ENCODE data around the gene MYO1H.

Gene MYO1H, protein sequence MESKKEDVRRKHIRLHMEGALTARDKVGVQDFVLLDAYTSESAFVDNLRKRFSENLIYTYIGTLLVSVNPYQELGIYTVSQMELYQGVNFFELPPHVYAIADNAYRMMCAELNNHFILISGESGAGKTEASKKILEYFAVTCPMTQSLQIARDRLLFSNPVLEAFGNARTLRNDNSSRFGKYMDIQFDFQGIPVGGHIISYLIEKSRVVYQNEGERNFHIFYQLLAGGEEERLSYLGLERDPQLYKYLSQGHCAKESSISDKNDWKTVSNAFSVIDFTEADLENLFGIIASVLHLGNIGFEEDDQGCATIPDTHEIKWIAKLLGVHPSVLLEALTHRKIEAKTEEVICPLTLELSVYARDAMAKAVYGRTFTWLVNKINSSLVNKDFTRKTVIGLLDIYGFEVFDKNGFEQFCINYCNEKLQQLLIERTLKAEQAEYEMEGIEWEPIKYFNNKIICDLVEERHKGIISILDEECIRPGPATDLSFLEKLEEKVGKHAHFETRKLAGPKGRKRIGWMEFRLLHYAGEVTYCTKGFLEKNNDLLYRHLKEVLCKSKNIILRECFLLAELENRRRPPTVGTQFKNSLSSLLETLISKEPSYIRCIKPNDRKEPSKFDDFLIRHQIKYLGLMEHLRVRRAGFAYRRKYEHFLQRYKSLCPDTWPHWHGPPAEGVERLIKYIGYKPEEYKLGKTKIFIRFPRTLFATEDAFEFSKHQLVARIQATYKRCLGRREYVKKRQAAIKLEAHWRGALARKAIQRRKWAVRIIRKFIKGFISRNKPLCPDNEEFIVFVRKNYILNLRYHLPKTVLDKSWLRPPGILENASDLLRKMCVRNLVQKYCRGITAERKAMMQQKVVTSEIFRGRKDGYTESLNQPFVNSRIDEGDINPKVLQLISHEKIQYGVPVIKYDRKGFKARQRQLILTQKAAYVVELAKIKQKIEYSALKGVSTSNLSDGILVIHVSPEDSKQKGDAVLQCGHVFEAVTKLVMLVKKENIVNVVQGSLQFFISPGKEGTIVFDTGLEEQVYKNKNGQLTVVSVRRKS

GRCh38 chr12:109347589-109347988, at the start of gene MYO1H:
Gene MYO1H, plus strand, starts transcription at chr12:109347900. Its CDS starts 61 bp downstream, at chr12:109347961.
- no peaks in the 10 kb centered on the region for H3K27me3 ChIP-seq (ENCODE audit: control insufficient read depth, insufficient read depth, low read length)
- H3K4me1 ChIP-seq (ENCODE audit: control insufficient read depth, insufficient read depth, low read length) = no peaks in the 10 kb centered on the region

DNA sequence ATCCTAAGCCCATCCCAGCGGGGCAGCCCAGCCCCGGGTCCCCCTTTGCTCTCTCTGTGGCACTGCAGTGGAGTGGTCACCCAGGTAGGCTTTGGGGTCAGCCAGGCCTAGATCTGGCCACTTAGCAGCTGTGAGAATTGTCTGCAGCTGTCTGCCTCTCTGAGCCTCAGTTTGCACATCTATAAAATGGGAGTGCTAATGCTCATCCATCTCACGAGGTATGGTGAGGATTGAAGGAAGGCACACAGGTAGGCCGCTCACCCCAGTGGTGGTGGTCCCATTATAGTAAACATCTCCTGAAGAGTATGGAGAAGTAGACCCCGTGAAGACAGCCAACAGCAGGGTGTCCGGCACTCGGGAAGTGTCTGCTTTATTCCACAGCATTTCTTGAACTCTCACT, 47.9 kb upstream of the MYO1H start:
- Histone ChIP-seq H3K27me3 (ENCODE audit: control insufficient read depth, insufficient read depth, low read length) (no peaks in the 10 kb centered on the region), H3K9ac (ENCODE audit: low read length) (no peak overlapping the region), H3K4me3 (ENCODE audit: low read length) (no peak overlapping the region), H3K36me3 (ENCODE audit: control insufficient read depth, insufficient read depth, low read length) (no peaks in the 10 kb centered on the region), H3K27ac (ENCODE audit: low read depth, low read length) (no peak overlapping the region), H3K4me1 (ENCODE audit: control insufficient read depth, insufficient read depth, low read length) (no peaks in the 10 kb centered on the region)

More at GRCh38 chr12:109347589-109347988, at the start of gene MYO1H:
- Histone ChIP-seq H3K36me3 (ENCODE audit: control insufficient read depth, insufficient read depth, low read length) (no peaks in the 10 kb centered on the region), H3K27ac (ENCODE audit: low read depth, low read length) (no peak within 1 kb of the TSS), H3K4me3 (ENCODE audit: low read length) (no peak within 1 kb of the TSS), H3K9ac (ENCODE audit: low read length) (no peak within 1 kb of the TSS)

DNA sequence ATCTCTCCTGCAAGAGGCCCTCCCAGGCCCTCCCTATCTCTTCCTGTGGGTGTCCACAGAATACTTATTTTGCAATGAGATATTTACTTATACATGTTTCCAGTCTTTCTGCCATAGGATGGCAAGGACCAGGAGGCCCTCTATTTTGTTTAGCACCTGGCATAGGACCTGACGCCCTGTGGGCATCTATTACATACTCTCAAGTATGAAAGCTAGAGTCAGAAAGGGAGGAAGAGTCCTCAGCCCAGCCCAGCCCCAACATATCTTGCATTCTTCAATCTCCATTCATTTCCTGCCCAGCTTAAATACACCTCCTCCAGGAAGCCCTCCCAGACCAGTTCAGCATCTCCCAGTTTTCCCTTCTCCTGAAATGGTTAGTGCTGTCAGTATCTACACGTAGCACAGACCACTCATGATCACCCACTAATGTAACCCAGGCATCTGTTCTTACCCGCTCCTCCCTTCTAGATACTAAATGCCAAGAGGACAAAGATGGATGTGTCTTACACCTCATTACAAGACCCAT, 46.0 kb upstream of the MYO1H start:
- Histone ChIP-seq H3K4me1 (ENCODE audit: control insufficient read depth, insufficient read depth, low read length) (no peaks in the 10 kb centered on the region), H3K27ac (ENCODE audit: low read depth, low read length) (no peak overlapping the region), H3K4me3 (ENCODE audit: low read length) (no peak overlapping the region), H3K27me3 (ENCODE audit: control insufficient read depth, insufficient read depth, low read length) (no peaks in the 10 kb centered on the region), H3K36me3 (ENCODE audit: control insufficient read depth, insufficient read depth, low read length) (no peaks in the 10 kb centered on the region), H3K9ac (ENCODE audit: low read length) (no peak overlapping the region)

GRCh38 chr12:109302358-109302757, 45.3 kb upstream of the MYO1H start:
- no peak overlapping the region for H3K27ac ChIP-seq (ENCODE audit: low read depth, low read length)
- no peaks in the 10 kb centered on the region for H3K4me1 ChIP-seq (ENCODE audit: control insufficient read depth, insufficient read depth, low read length)
- no peak overlapping the region for H3K4me3 ChIP-seq (ENCODE audit: low read length)
- no peak overlapping the region for H3K9ac ChIP-seq (ENCODE audit: low read length)
- H3K36me3 ChIP-seq (ENCODE audit: control insufficient read depth, insufficient read depth, low read length) = no peaks in the 10 kb centered on the region
- peaks cover 3% of the 10 kb centered on the region for H3K27me3 ChIP-seq (ENCODE audit: control insufficient read depth, insufficient read depth, low read length)

- Histone ChIP-seq H3K9ac (ENCODE audit: low read length) (no peak overlapping the region), H3K27ac (ENCODE audit: low read depth, low read length) (no peak overlapping the region)
Measured at GRCh38 chr12:109302770-109303169, 44.9 kb upstream of the MYO1H start.

DNA sequence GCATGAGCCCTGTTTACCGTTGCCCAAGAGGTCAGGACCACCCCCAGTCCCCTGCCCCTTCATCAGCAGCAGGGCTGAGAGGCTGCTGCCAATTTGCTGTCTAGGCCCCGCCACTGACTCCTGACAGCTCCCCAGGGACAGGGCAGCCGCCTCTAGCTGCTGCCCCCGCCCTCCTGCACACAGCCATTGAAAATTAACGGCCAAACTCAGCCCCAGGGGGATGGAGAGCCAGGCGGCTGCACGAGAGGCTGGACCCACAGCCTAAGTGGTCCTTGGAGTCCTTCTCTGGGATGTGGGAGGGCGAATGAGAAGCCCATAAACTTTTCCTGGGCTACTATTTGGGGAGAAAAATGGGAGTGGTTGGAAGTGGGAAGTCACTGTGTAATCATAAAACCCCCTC, 43.2 kb upstream of the MYO1H start:
- Histone ChIP-seq H3K36me3 (ENCODE audit: control insufficient read depth, insufficient read depth, low read length) (no peaks in the 10 kb centered on the region), H3K9ac (ENCODE audit: low read length) (no peak overlapping the region), H3K27me3 (ENCODE audit: control insufficient read depth, insufficient read depth, low read length) (peaks cover 5% of the 10 kb centered on the region), H3K4me3 (ENCODE audit: low read length) (no peak overlapping the region), H3K4me1 (ENCODE audit: control insufficient read depth, insufficient read depth, low read length) (no peaks in the 10 kb centered on the region), H3K27ac (ENCODE audit: low read depth, low read length) (no peak overlapping the region)

More at GRCh38 chr12:109302770-109303169, 44.9 kb upstream of the MYO1H start:
- H3K36me3 ChIP-seq (ENCODE audit: control insufficient read depth, insufficient read depth, low read length) = no peaks in the 10 kb centered on the region
- H3K4me3 ChIP-seq (ENCODE audit: low read length) = no peak overlapping the region
- H3K27me3 ChIP-seq (ENCODE audit: control insufficient read depth, insufficient read depth, low read length) = peaks cover 5% of the 10 kb centered on the region
- no peaks in the 10 kb centered on the region for H3K4me1 ChIP-seq (ENCODE audit: control insufficient read depth, insufficient read depth, low read length)

DNA sequence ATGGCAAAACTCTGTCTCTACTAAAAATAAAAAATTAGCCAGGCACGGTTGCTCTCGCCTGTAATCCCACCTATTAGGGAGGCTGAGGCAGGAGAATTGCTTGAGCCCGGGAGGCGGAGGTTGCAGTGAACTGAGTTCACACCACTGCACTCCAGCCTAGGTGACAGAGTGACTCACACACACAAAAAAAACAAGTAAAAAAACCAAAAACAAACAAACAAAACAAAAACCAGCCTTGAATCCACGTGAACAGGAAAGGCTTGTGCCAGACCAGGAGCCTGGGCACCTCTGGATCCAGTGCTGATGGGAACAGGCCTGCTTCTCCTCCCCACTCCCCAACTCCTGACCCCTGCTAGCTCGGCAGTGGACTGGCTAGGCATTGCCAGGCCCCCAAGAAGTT, 42.2 kb upstream of the MYO1H start:
- no peaks in the 10 kb centered on the region for H3K4me1 ChIP-seq (ENCODE audit: control insufficient read depth, insufficient read depth, low read length)
- peaks cover 5% of the 10 kb centered on the region for H3K27me3 ChIP-seq (ENCODE audit: control insufficient read depth, insufficient read depth, low read length)
- H3K4me3 ChIP-seq (ENCODE audit: low read length) = no peak overlapping the region
- no peak overlapping the region for H3K9ac ChIP-seq (ENCODE audit: low read length)
- no peaks in the 10 kb centered on the region for H3K36me3 ChIP-seq (ENCODE audit: control insufficient read depth, insufficient read depth, low read length)
- H3K27ac ChIP-seq (ENCODE audit: low read depth, low read length) = no peak overlapping the region

DNA sequence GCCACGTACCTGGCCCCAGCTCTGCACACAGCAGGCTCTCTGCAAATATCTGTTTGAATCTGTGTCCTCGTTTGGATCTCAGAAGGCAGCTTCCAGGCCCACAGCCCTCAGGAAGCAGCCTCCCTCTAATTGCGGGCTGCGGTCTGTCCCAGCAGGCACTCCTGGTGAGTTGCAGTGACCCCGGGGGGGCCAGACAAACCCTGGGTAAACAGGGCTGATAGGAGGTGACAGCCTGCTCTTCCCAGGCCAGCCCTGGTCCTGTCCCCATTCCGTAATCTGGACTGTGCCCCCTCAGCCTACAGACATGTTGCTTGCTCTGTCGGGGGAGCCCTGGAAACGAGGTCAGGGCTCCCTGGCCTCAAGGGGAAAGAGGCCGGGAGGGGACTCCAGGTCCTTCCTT, 40.6 kb upstream of the MYO1H start:
- Histone ChIP-seq H3K36me3 (ENCODE audit: control insufficient read depth, insufficient read depth, low read length) (no peaks in the 10 kb centered on the region), H3K27me3 (ENCODE audit: control insufficient read depth, insufficient read depth, low read length) (peaks cover 5% of the 10 kb centered on the region), H3K4me3 (ENCODE audit: low read length) (no peak overlapping the region), H3K27ac (ENCODE audit: low read depth, low read length) (no peak overlapping the region), H3K9ac (ENCODE audit: low read length) (no peak overlapping the region), H3K4me1 (ENCODE audit: control insufficient read depth, insufficient read depth, low read length) (no peaks in the 10 kb centered on the region)

- no peaks in the 10 kb centered on the region for H3K36me3 ChIP-seq (ENCODE audit: control insufficient read depth, insufficient read depth, low read length)
- H3K9ac ChIP-seq (ENCODE audit: low read length) = no peak within 1 kb of the TSS
- no peak within 1 kb of the TSS for H3K27ac ChIP-seq (ENCODE audit: low read depth, low read length)
- peaks cover 5% of the 10 kb centered on the region for H3K27me3 ChIP-seq (ENCODE audit: control insufficient read depth, insufficient read depth, low read length)
- no peaks in the 10 kb centered on the region for H3K4me1 ChIP-seq (ENCODE audit: control insufficient read depth, insufficient read depth, low read length)
- H3K4me3 ChIP-seq (ENCODE audit: low read length) = peak within 1 kb of the TSS; percentile 74
Measured at GRCh38 chr12:109308534-109309380, 38.9 kb upstream of the MYO1H start, which contains the start of gene FOXN4. Gene FOXN4, minus strand, starts transcription at chr12:109309284. Its CDS starts 963 bp downstream, at chr12:109308321.

- Histone ChIP-seq H3K4me1 (ENCODE audit: control insufficient read depth, insufficient read depth, low read length) (no peaks in the 10 kb centered on the region), H3K36me3 (ENCODE audit: control insufficient read depth, insufficient read depth, low read length) (no peaks in the 10 kb centered on the region), H3K27me3 (ENCODE audit: control insufficient read depth, insufficient read depth, low read length) (peaks cover 5% of the 10 kb centered on the region), H3K27ac (ENCODE audit: low read depth, low read length) (no peak overlapping the region), H3K4me3 (ENCODE audit: low read length) (peak overlapping the region; percentile 74), H3K9ac (ENCODE audit: low read length) (no peak overlapping the region)
Measured at GRCh38 chr12:109309381-109310246, 38.1 kb upstream of the MYO1H start.

Data from rectal smooth muscle tissue (tissue), 1 donor.